Heart left ventricle (tissue), 16 donors: ENCODE data around the gene SEMA3F. TPM values are rescaled to one million over a fixed set of nuclear protein-coding genes. Genes with fewer than 3 reads are reported as not detected.

Experiments
- ATAC-seq, 4 donors: fragments of 200-7000 bp; cut with Tn5 transposase; one replicate each; pipeline ENCODE4 v1.9.1; 2020 to 2022; ENCODE audit warnings: moderate library complexity in 4 of 4, mild to moderate bottlenecking in 3 of 4, moderate number of reproducible peaks in 1 of 4
- DNase-seq, 5 donors: peaks; one replicate each; pipeline ENCODE4 v3.0.0-alpha.2; 2020
- H3K27ac ChIP-seq, 12 donors: fragments of 200-600 bp; sonication (generic) in 4 of 12; one replicate each; pipeline versions ENCODE4 v1.5.0 to v1.8.0; 2016 to 2022; ENCODE audit warnings: mild to moderate bottlenecking in 2 of 12
- H3K27me3 ChIP-seq, 9 donors: fragments of 200-600 bp; sonication (generic) in 2 of 9; one replicate each; pipeline versions ENCODE4 v1.5.1 to v1.8.0; 2016 to 2022; ENCODE audit warnings: mild to moderate bottlenecking in 3 of 9
- H3K36me3 ChIP-seq, 9 donors: fragments of 200-600 bp; sonication (generic) in 2 of 9; one replicate each; pipeline versions ENCODE4 v1.5.0 to v1.8.0; 2018 to 2022; ENCODE audit warnings: mild to moderate bottlenecking in 2 of 9
- H3K4me1 ChIP-seq, 12 donors: fragments of 200-600 bp; sonication (generic) in 4 of 12; one replicate each; pipeline versions ENCODE4 v1.5.0 to v1.8.0; 2016 to 2022; ENCODE audit warnings: mild to moderate bottlenecking in 3 of 12
- H3K4me3 ChIP-seq, 12 donors: fragments of 200-600 bp; sonication (generic) in 4 of 12; one replicate each; pipeline versions ENCODE4 v1.5.0 to v1.8.0; 2017 to 2022; ENCODE audit warnings: mild to moderate bottlenecking in 9 of 12, moderate library complexity in 4 of 12
- H3K9me3 ChIP-seq, 12 donors: fragments of 200-600 bp; sonication (generic) in 4 of 12; one replicate each; pipeline versions ENCODE4 v1.5.0 to v1.8.0; 2016 to 2022; ENCODE audit warnings: mild to moderate bottlenecking in 1 of 12
- POLR2A ChIP-seq, 2 donors: fragments of 450-650 bp; IDR thresholded peaks; one replicate each; pipeline ENCODE4 v1.6.1; 2017; ENCODE audit warnings: antibody characterized with exemption in 2 of 2, mild to moderate bottlenecking in 2 of 2, moderate library complexity in 2 of 2
- WGBS, 4 donors: extraction: QIAGEN DNeasy Blood & Tissue Kit in 2 of 4; methylation state at CpG; one replicate each; pipeline versions ENCODE4 v1.1.5 to v1.1.7; 2013 to 2018; 5-methylcytosine and 5-hydroxymethylcytosine counted together
- intact Hi-C, 10 donors: fragments of 100-400 bp; cut with DNase I; formaldehyde crosslinking; loops; one replicate each; pipeline versions ENCODE4 v1.11.1 to v1.14.2; 2022
- polyA plus RNA-seq, 2 donors: library from polyadenylated mRNA; stranded (reverse); fragments of 200-250 nt; gene quantifications; one replicate each; pipeline ENCODE4 v1.2.3, GENCODE V29; 2013
- total RNA-seq, 9 donors: library from RNA; depleted of rRNA in 2 of 9; stranded (reverse); fragments of >200 nt in 2 of 9; fragmentation: NEBNext Ultra II Directional in 3 of 9; extraction: Animal tissue kit (Norgen Biotek cat#: 25700) in 3 of 9; gene quantifications; one replicate each; pipeline versions ENCODE4 v1.1.0 to v1.2.4, GENCODE V29; 2016 to 2023
- TF ChIP-seq, protein P1 (sequence below), 12 donors: fragments of 200-600 bp; sonication (generic) in 4 of 12; IDR thresholded peaks; one replicate each; pipeline versions ENCODE4 v1.5.0 to v1.8.0; 2018 to 2022; ENCODE audit warnings: antibody characterized with exemption in 12 of 12, mild to moderate bottlenecking in 5 of 12
- donor health status: ischemic (EF 13 %, LVEDD 7.1; RV severe dilation, severe dysfunction).
- donor health status: healthy with polysubstance abuse.
- donor health status: DM: no; HTN: yes; CAD: no.
- donor health status: DM: no; HTN: no; CAD: no.
- donor health status: ischemic (EF 25% LVEDD 6.9; RV normal size, moderate dysfunction).
- donor health status: ischemic (EF 25% LVEDD 5.7; RV mildly dilated, moderate dysfunction).
- donor health status: healthy.
- donor health status: DM: yes; HTN: yes; CAD: no.
- donor health status: ischemic (EF 35%, LVEDD 5.7; RV mildly dilated, moderate dysfunction).
- donor health status: nonischemic (EF 11% LVEDD 7.7; RV severe dilation, severe dysfunction).
- donor health status: DM: yes; HTN: yes; CAD: no.
- donor health status: PGD.
- donor health status: ischemic (EF 29% LVEDD 5.4; RV normal size, mild dysfunction).
- donor health status: nonischemic (EF 23%, LVEDD 6.1; RV moderate dilation, normal function).

Gene SEMA3F
- total and polyA plus RNA-seq, 11 donors: 6.1 to 94.1 (median 11.3) TPM

DNA sequence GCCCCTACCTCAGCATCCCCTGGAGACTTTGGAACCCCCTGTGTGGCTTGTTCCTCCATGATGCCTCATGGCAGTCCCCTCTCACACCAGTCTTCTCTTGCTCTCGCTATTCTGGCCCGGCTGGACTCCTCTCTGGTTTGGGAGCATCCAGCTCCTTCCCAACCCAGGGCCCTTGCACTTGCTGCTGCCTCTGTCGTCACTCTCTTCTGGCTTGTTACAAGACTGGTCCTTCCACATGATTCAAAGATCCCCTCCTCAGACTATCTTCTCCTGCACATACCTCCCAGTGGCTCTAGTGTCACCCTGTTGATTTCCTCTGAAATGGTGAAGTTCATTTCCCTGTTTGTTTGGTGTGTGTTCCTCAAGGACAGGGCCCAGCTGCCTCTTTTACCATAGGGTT is 74.4 kb downstream of the SEMA3F start:
- intact Hi-C loops: loop anchor here in 2 of 10 donors (2.0 to 5.0 kb wide), 2 partner anchors 41 to 43 kb away; no protein-coding TSS in a partner anchor
- Histone ChIP-seq H3K27ac (peak overlapping the region in 1 of 12 donors; percentile 76), H3K27me3 (no peaks in the 10 kb centered on the region), H3K4me3 (no peak overlapping the region), H3K9me3 (no peaks in the 10 kb centered on the region), H3K36me3 (no peaks in the 10 kb centered on the region), H3K4me1 (peaks cover 4 to 60% (median 17%) of the 10 kb centered on the region in 12 donors)
- 93 to 100% (median 94%) methylated on average over 3 of the region's 3 CpGs for WGBS, 4 donors
- no peak for TF ChIP-seq POLR2A (IDR thresholded peaks at IDR 0.05)
- ATAC-seq (no peak), DNase-seq (no peak)

DNA sequence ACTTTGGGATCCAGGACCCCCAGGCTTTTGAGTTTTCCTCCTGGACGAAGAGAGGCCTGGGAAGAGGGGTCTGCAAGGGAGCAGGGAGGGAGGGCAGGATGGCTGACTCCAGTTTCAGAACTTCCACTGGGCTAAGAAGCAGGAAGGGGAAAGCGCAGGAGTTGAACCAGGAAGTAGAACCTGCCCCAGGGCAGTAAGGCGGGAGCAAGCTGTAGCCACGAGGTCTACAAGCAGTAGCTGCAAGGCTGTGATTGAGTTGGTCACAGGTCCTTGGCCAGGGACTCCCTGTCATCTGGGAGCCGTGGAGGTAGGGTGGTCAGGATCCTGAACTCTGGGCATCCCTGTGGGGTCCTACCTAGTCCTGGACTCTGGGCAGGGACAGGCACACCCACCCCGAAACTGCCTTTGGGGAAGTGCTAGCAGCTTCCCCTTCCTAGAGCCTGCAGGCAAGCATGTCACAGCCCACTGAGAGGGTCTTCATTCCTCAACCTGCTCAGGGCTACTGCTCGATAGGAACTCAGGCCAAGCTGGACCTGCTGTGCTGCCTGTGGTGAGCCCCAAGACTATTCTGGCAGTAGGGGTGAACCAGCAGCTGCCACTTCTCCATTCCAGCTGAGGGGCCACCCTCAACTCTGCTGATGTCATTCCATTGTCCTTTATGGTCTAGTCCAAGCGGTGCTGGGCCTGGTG is 75.1 kb downstream of the SEMA3F start:
- no peak for DNase-seq
- Histone ChIP-seq H3K9me3 (no peaks in the 10 kb centered on the region), H3K27me3 (no peaks in the 10 kb centered on the region), H3K4me3 (peak overlapping the region in 1 of 12 donors; percentile 15), H3K36me3 (no peaks in the 10 kb centered on the region), H3K27ac (peak overlapping the region in 2 of 12 donors; percentile 9 to 76), H3K4me1 (peaks cover 4 to 68% (median 18%) of the 10 kb centered on the region in 12 donors)
- WGBS, 4 donors: 79 to 89% (median 89%) methylated on average over 6 to 8 of the region's 8 CpGs
- ATAC-seq: no peak
- intact Hi-C loops: loop anchor here in 2 of 10 donors (2.0 kb wide), 2 partner anchors 39 to 43 kb away; partner anchors contain the start of gene SEMA3B (in 1 of the 2)
- TF ChIP-seq POLR2A (IDR thresholded peaks at IDR 0.05): no peak

DNA sequence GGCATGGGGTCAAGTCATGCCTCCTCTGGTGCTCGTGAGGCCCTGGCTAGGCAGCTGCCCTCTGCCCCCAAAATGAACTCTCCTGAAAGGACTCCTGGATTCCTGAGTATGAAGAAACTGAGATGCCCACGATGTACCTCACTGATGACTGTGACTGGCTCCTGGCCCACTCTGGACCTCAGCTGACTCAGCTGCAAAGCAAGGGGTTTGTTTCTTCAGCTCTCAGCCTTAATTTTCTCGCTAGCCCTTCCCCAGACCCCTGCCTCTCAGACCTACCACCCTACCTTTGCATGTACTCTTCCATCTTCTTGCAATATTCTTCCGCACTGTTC is 75.6 kb downstream of the SEMA3F start:
- DNase-seq: no peak
- TF ChIP-seq, protein P1, sequence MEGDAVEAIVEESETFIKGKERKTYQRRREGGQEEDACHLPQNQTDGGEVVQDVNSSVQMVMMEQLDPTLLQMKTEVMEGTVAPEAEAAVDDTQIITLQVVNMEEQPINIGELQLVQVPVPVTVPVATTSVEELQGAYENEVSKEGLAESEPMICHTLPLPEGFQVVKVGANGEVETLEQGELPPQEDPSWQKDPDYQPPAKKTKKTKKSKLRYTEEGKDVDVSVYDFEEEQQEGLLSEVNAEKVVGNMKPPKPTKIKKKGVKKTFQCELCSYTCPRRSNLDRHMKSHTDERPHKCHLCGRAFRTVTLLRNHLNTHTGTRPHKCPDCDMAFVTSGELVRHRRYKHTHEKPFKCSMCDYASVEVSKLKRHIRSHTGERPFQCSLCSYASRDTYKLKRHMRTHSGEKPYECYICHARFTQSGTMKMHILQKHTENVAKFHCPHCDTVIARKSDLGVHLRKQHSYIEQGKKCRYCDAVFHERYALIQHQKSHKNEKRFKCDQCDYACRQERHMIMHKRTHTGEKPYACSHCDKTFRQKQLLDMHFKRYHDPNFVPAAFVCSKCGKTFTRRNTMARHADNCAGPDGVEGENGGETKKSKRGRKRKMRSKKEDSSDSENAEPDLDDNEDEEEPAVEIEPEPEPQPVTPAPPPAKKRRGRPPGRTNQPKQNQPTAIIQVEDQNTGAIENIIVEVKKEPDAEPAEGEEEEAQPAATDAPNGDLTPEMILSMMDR (IDR thresholded peaks at IDR 0.05): no peak
- TF ChIP-seq POLR2A (IDR thresholded peaks at IDR 0.05): no peak
- H3K36me3 ChIP-seq: no peaks in the 10 kb centered on the region
- no peak for ATAC-seq
- peaks cover 4 to 69% (median 21%) of the 10 kb centered on the region in 12 donors for H3K4me1 ChIP-seq
- H3K27ac ChIP-seq: peak overlapping the region in 1 of 12 donors; percentile 76
- H3K27me3 ChIP-seq: no peaks in the 10 kb centered on the region
- peak overlapping the region in 1 of 12 donors; percentile 15 for H3K4me3 ChIP-seq
- no peaks in the 10 kb centered on the region for H3K9me3 ChIP-seq
- WGBS, 4 donors: 88 to 92% (median 89%) methylated on average over 3 to 4 of the region's 4 CpGs
- intact Hi-C loops: loop anchor here in 2 of 10 donors (2.0 kb wide), 2 partner anchors 38 to 42 kb away; partner anchors contain the start of gene SEMA3B (in 1 of the 2)

DNA sequence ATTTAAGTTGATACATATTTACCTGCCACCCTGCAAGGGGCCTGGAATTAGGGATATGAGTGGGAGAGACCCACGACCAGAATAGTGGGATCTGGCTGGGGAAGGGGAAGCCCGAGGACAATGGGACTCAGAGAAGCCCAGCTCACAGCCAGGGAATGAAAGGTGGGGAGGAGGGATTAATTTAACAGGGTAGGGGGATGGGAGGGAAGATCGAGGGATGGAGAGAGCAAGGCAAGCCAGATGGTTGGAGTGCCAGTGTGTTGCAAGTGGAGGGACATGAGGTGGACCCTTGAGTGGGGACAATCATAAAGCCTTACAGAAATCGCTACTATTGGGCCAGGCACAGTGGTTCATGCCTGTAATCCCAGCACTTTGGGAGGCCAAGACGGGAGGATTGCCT is 76.5 kb downstream of the SEMA3F start:
- H3K4me3 ChIP-seq: no peak overlapping the region
- DNase-seq: no peak
- TF ChIP-seq, protein P1 (IDR thresholded peaks at IDR 0.05): no peak
- TF ChIP-seq POLR2A (IDR thresholded peaks at IDR 0.05): no peak
- no peaks in the 10 kb centered on the region for H3K27me3 ChIP-seq
- no peak overlapping the region for H3K27ac ChIP-seq
- intact Hi-C loops: loop anchor here in 2 of 10 donors (2.0 kb wide), 2 partner anchors 37 to 41 kb away; partner anchors contain the start of gene SEMA3B (in 1 of the 2)
- ATAC-seq: no peak
- H3K9me3 ChIP-seq: no peaks in the 10 kb centered on the region
- WGBS, 4 donors: 78 to 82% (median 80%) methylated on average over 5 of the region's 5 CpGs
- peaks cover 4 to 61% (median 16%) of the 10 kb centered on the region in 12 donors for H3K4me1 ChIP-seq
- H3K36me3 ChIP-seq: no peaks in the 10 kb centered on the region

DNA sequence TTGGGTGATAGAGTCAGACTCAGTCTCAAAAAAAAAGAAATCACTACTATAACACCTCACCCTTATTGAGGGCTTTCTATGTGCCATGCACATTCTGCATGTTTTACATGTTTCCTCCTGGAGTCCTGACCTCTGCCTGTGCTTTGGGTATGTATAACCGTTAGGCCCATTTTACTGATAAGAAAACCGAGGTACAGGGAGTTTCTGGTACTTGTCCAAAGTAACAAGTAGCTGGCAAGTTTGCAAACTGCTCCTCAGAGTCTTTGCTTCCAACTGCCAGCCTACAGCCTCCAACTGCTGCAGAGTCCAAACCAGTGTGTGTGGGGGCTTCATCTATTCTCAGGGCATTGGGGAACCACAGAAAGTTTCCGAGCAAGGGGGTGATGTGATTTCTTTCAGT is 77.2 kb downstream of the SEMA3F start:
- intact Hi-C loops: no loop called here
- TF ChIP-seq, protein P1 (IDR thresholded peaks at IDR 0.05): no peak
- no peak for TF ChIP-seq POLR2A (IDR thresholded peaks at IDR 0.05)
- ATAC-seq: no peak
- Histone ChIP-seq H3K27me3 (no peaks in the 10 kb centered on the region), H3K9me3 (no peaks in the 10 kb centered on the region), H3K4me3 (no peak overlapping the region), H3K4me1 (peaks cover 0 to 55% (median 17%) of the 10 kb centered on the region in 12 donors), H3K27ac (no peak overlapping the region), H3K36me3 (no peaks in the 10 kb centered on the region)
- DNase-seq: no peak
- 74 to 82% (median 77%) methylated on average over 3 of the region's 3 CpGs for WGBS, 4 donors
